ENCODE data around the gene ZFC3H1.

ZFC3H1 gene

GRCh38 chr12:71683633-71684032 lies 20.0 kb upstream of the ZFC3H1 start:
- peaks cover 22% of the 10 kb centered on the region for H3K79me2 ChIP-seq (ENCODE audit: control insufficient read depth, low read length)
- peaks cover 62% of the 10 kb centered on the region for H3K4me1 ChIP-seq (ENCODE audit: control insufficient read depth, low read length)
- no peaks in the 10 kb centered on the region for H3K9me2 ChIP-seq (replicated peaks; ENCODE audit: control insufficient read depth, low read length)
- no peaks in the 10 kb centered on the region for H3K9me3 ChIP-seq (ENCODE audit: control insufficient read depth, insufficient read depth, low read length)
- no peaks in the 10 kb centered on the region for H4K20me1 ChIP-seq (ENCODE audit: control insufficient read depth, insufficient read depth, low read depth, low read length)
- H3K27me3 ChIP-seq (ENCODE audit: control insufficient read depth, low read length) = no peaks in the 10 kb centered on the region
- H3K4me3 ChIP-seq (ENCODE audit: low read length) = no peak overlapping the region
- TF ChIP-seq, protein P1, sequence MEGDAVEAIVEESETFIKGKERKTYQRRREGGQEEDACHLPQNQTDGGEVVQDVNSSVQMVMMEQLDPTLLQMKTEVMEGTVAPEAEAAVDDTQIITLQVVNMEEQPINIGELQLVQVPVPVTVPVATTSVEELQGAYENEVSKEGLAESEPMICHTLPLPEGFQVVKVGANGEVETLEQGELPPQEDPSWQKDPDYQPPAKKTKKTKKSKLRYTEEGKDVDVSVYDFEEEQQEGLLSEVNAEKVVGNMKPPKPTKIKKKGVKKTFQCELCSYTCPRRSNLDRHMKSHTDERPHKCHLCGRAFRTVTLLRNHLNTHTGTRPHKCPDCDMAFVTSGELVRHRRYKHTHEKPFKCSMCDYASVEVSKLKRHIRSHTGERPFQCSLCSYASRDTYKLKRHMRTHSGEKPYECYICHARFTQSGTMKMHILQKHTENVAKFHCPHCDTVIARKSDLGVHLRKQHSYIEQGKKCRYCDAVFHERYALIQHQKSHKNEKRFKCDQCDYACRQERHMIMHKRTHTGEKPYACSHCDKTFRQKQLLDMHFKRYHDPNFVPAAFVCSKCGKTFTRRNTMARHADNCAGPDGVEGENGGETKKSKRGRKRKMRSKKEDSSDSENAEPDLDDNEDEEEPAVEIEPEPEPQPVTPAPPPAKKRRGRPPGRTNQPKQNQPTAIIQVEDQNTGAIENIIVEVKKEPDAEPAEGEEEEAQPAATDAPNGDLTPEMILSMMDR (IDR thresholded peaks at IDR 0.05; ENCODE audit: low read depth, low read length, poor library complexity, severe bottlenecking) = no peak
- H3K4me2 ChIP-seq (ENCODE audit: low read length) = no peak overlapping the region
- peaks cover 37% of the 10 kb centered on the region for H3F3A ChIP-seq (ENCODE audit: control insufficient read depth, insufficient read depth)
- H3K27ac ChIP-seq (ENCODE audit: low read depth, low read length) = no peak overlapping the region
- H3K36me3 ChIP-seq (ENCODE audit: control insufficient read depth, low read length) = peaks cover 4% of the 10 kb centered on the region; the same call in 1 of the 2 replicates

GRCh38 chr12:71682466-71682865 lies 18.8 kb upstream of the ZFC3H1 start:
- Histone ChIP-seq H3K4me1 (ENCODE audit: control insufficient read depth, low read length) (peaks cover 65% of the 10 kb centered on the region), H3K36me3 (ENCODE audit: control insufficient read depth, low read length) (peaks cover under 1% of the 10 kb centered on the region; the same call in 1 of the 2 replicates), H4K20me1 (ENCODE audit: control insufficient read depth, insufficient read depth, low read depth, low read length) (no peaks in the 10 kb centered on the region), H3K9me3 (ENCODE audit: control insufficient read depth, insufficient read depth, low read length) (no peaks in the 10 kb centered on the region), H3K9me2 (replicated peaks; ENCODE audit: control insufficient read depth, low read length) (no peaks in the 10 kb centered on the region), H3K79me2 (ENCODE audit: control insufficient read depth, low read length) (peaks cover 12% of the 10 kb centered on the region), H3K27ac (ENCODE audit: low read depth, low read length) (no peak overlapping the region), H3F3A (ENCODE audit: control insufficient read depth, insufficient read depth) (peaks cover 31% of the 10 kb centered on the region), H3K27me3 (ENCODE audit: control insufficient read depth, low read length) (no peaks in the 10 kb centered on the region), H3K4me2 (ENCODE audit: low read length) (no peak overlapping the region), H3K4me3 (ENCODE audit: low read length) (no peak overlapping the region)
- TF ChIP-seq, protein P1 (IDR thresholded peaks at IDR 0.05; ENCODE audit: low read depth, low read length, poor library complexity, severe bottlenecking) = no peak
- no peak for TF ChIP-seq EZH2phosphoT487 (IDR thresholded peaks at IDR 0.05; ENCODE audit: borderline replicate concordance, low read length)

DNA sequence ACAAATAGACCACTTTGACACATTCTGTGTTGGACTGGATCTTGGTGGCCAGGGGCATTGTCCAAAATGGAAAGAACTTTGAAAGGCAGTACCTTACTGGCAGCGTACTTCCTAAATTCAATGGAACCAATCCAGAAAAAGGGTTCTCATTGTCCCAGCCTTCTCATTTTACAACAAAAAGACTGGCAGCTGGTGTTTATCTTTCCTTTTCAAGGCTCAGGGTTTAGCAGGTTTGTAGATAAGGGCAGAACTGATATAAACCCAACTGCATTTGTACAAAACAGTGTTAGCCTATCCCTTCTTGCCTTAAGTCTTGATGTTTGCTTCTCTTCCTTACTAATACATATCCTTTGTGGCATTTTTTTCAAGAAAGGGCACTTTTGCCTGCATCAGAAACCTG lies 8.2 kb upstream of the ZFC3H1 start:
- Histone ChIP-seq H3K27ac (ENCODE audit: low read depth, low read length) (no peak overlapping the region), H3K4me3 (ENCODE audit: low read length) (no peak overlapping the region), H4K20me1 (ENCODE audit: control insufficient read depth, insufficient read depth, low read depth, low read length) (no peaks in the 10 kb centered on the region), H3K4me1 (ENCODE audit: control insufficient read depth, low read length) (peaks cover 8% of the 10 kb centered on the region), H3K27me3 (ENCODE audit: control insufficient read depth, low read length) (no peaks in the 10 kb centered on the region), H3K9me3 (ENCODE audit: control insufficient read depth, insufficient read depth, low read length) (no peaks in the 10 kb centered on the region), H3K4me2 (ENCODE audit: low read length) (no peak overlapping the region), H3K79me2 (ENCODE audit: control insufficient read depth, low read length) (peaks cover 7% of the 10 kb centered on the region), H3F3A (ENCODE audit: control insufficient read depth, insufficient read depth) (no peaks in the 10 kb centered on the region; the same call in 1 of the 2 replicates), H3K9me2 (replicated peaks; ENCODE audit: control insufficient read depth, low read length) (no peaks in the 10 kb centered on the region), H3K36me3 (ENCODE audit: control insufficient read depth, low read length) (peaks cover 8% of the 10 kb centered on the region)
- TF ChIP-seq, protein P1 (IDR thresholded peaks at IDR 0.05; ENCODE audit: low read depth, low read length, poor library complexity, severe bottlenecking) = no peak
- TF ChIP-seq EZH2phosphoT487 (IDR thresholded peaks at IDR 0.05; ENCODE audit: borderline replicate concordance, low read length) = no peak
